HFF-Myc (cell line): ENCODE results near the gene LHFPL5.
A peak's percentile ranks its signal among the peaks of the same experiment; 100 is the strongest.

ENCODE experiments used
- DNase-seq: peaks from one replicate; pipeline ENCODE4 v3.0.0-alpha.2; 2011; ENCODE audit warnings: low read depth; ENCODE audit errors: extremely low read depth
- H3K4me3 ChIP-seq: replicated peaks from 2 replicates; pipeline ENCODE4 v1.5.1; 2011; ENCODE audit warnings: low read depth, mild to moderate bottlenecking, control low read depth, low read length
- CTCF ChIP-seq: IDR thresholded peaks from 2 replicates; pipeline ENCODE4 v1.5.1; 2012; ENCODE audit warnings: mild to moderate bottlenecking, low read depth, low read length, control low read depth; ENCODE audit errors: missing control alignments

The LHFPL5 gene

GRCh38 chr6:35804996-35805736, at the start of gene LHFPL5:
TSS of gene LHFPL5 (plus strand) at chr6:35805352. CDS start at chr6:35805671, 319 bp downstream.
- DNase-seq, result no peak
- no peak for TF ChIP-seq CTCF
- H3K4me3 ChIP-seq, result no peak within 1 kb of the TSS

GRCh38 chr6:35757456-35758123, 47.6 kb upstream of the LHFPL5 start:
- H3K4me3 ChIP-seq, result no peak overlapping the region
- peak; percentile 52 for TF ChIP-seq CTCF
- DNase-seq, result no peak

GRCh38 chr6:35759426-35759825, 45.7 kb upstream of the LHFPL5 start:
- H3K4me3 ChIP-seq, result no peak overlapping the region
- DNase-seq, result no peak
- TF ChIP-seq CTCF, result no peak

GRCh38 chr6:35765739-35766138, 39.4 kb upstream of the LHFPL5 start:
- H3K4me3 ChIP-seq, result no peak overlapping the region
- DNase-seq, result no peak

GRCh38 chr6:35769211-35769610, 35.9 kb upstream of the LHFPL5 start:
- no peak overlapping the region for H3K4me3 ChIP-seq
- no peak for TF ChIP-seq CTCF
- DNase-seq, result no peak

More at GRCh38 chr6:35765739-35766138, 39.4 kb upstream of the LHFPL5 start:
- TF ChIP-seq CTCF, result no peak

- no peak for DNase-seq
- H3K4me3 ChIP-seq, result no peak overlapping the region
- no peak for TF ChIP-seq CTCF
These were observed 33.9 kb upstream of the LHFPL5 start for GRCh38 chr6:35771343-35771627.
